Esophagus squamous epithelium (tissue), 4 donors: ENCODE measurements around the gene TBC1D19.

ENCODE experiments used
- CTCF ChIP-seq, 6 experiments: fragments of 450-650 bp in 4 of 6; fragments of 200-600 bp in 2 of 6; sonication (generic) in 2 of 6; IDR thresholded peaks; one replicate each; pipeline ENCODE4 v1.5.1; 2016 to 2019; ENCODE audit warnings: antibody characterized with exemption in 6 of 6, mild to moderate bottlenecking in 4 of 6, moderate library complexity in 4 of 6
- POLR2A ChIP-seq, 4 donors: fragments of 450-650 bp; IDR thresholded peaks; one replicate each; pipeline ENCODE4 v1.6.1; 2017; ENCODE audit warnings: antibody characterized with exemption in 4 of 4, mild to moderate bottlenecking in 4 of 4, moderate library complexity in 3 of 4

GRCh38 chr4:26574563-26574962, 9.3 kb upstream of the TBC1D19 start:
- TF ChIP-seq CTCF (IDR thresholded peaks at IDR 0.05) (no peak), POLR2A (IDR thresholded peaks at IDR 0.05) (no peak)
